Stimulated activated naive CD8-positive, alpha-beta T cell treated with anti-CD3 and anti-CD28 coated beads, Interleukin-15, amount 100 ng/mL, for 72 hours (primary cell): ENCODE results near the gene JKAMP.
"Not testable (repeated sequence)": the region's sequence is repeated elsewhere in the genome, so short reads cannot be mapped to it uniquely, and the experiment has no call there.

Experiments
- ATAC-seq: fragments of 150-1000 bp; cut with Tn5 transposase; 2 replicates; pipeline ENCODE4 v1.10.0; 2021; ENCODE audit warnings: mild to moderate bottlenecking, moderate library complexity
- DNase-seq, 2 donors: peaks; one replicate each; pipeline ENCODE4 v3.0.0; 2021 to 2022
- H3K27ac Mint-ChIP-seq, 2 donors: one replicate each; pipeline ENCODE4 v1.8.0; 2022; ENCODE audit warnings: mild to moderate bottlenecking in 2 of 2, mixed read lengths in 2 of 2, moderate library complexity in 2 of 2
- H3K27me3 Mint-ChIP-seq: one replicate; pipeline ENCODE4 v1.8.0; 2022; ENCODE audit warnings: mixed read lengths
- H3K4me1 Mint-ChIP-seq: one replicate; pipeline ENCODE4 v1.8.0; 2022; ENCODE audit warnings: mild to moderate bottlenecking, mixed read lengths
- H3K4me3 Mint-ChIP-seq, 2 donors: one replicate each; pipeline ENCODE4 v1.8.0; 2022; ENCODE audit warnings: mild to moderate bottlenecking in 2 of 2, mixed read lengths in 2 of 2, moderate library complexity in 1 of 2
- H3K9me3 Mint-ChIP-seq, 2 donors: one replicate each; pipeline ENCODE4 v1.8.0; 2022; ENCODE audit warnings: mixed read lengths in 2 of 2

JKAMP gene

GRCh38 chr14:59483819-59484638 is at the start of gene JKAMP, which contains the start of gene L3HYPDH:
Gene JKAMP (plus strand): TSS chr14:59484517. CDS start chr14:59484590, 73 bp downstream.
Gene L3HYPDH (minus strand): TSS chr14:59484408. CDS start chr14:59484316, 92 bp downstream.
- peak; percentile 96 for ATAC-seq
- peaks cover 51% of the 10 kb centered on the region for H3K4me1 Mint-ChIP-seq

GRCh38 chr14:59435101-59435500 is 49.2 kb upstream of the JKAMP start:
- H3K27me3 Mint-ChIP-seq, result no peaks in the 10 kb centered on the region
- H3K27ac Mint-ChIP-seq, result no peak overlapping the region
- H3K4me3 Mint-ChIP-seq, result no peak overlapping the region
- ATAC-seq (no peak), DNase-seq (no peak)
- H3K4me1 Mint-ChIP-seq, result no peaks in the 10 kb centered on the region
- no peaks in the 10 kb centered on the region for H3K9me3 Mint-ChIP-seq

More at GRCh38 chr14:59483819-59484638, at the start of gene JKAMP, which contains the start of gene L3HYPDH:
- peak; percentile 95 to 97 for DNase-seq
- no peaks in the 10 kb centered on the region for H3K9me3 Mint-ChIP-seq
- peak within 1 kb of the TSS; percentile 76 to 89 for H3K27ac Mint-ChIP-seq
- H3K27me3 Mint-ChIP-seq, result no peaks in the 10 kb centered on the region
- H3K4me3 Mint-ChIP-seq, result peak within 1 kb of the TSS; percentile 88

- DNase-seq (no peak), ATAC-seq (no peak)
- no peak overlapping the region for H3K4me3 Mint-ChIP-seq
- no peaks in the 10 kb centered on the region for H3K4me1 Mint-ChIP-seq
- no peaks in the 10 kb centered on the region for H3K9me3 Mint-ChIP-seq
- H3K27ac Mint-ChIP-seq, result no peak overlapping the region
- no peaks in the 10 kb centered on the region for H3K27me3 Mint-ChIP-seq
Observed at GRCh38 chr14:59435987-59436386, 48.3 kb upstream of the JKAMP start.

- Mint-ChIP-seq H3K27ac (no peak overlapping the region), H3K4me3 (no peak overlapping the region), H3K4me1 (no peaks in the 10 kb centered on the region), H3K9me3 (no peaks in the 10 kb centered on the region), H3K27me3 (no peaks in the 10 kb centered on the region)
- ATAC-seq (no peak), DNase-seq (no peak)
Observed at GRCh38 chr14:59438195-59438647, 46.1 kb upstream of the JKAMP start.

GRCh38 chr14:59439256-59439965 is 44.9 kb upstream of the JKAMP start:
- Mint-ChIP-seq H3K4me1 (no peaks in the 10 kb centered on the region), H3K27me3 (no peaks in the 10 kb centered on the region)
- DNase-seq, result no peak

GRCh38 chr14:59448673-59449072 is 35.6 kb upstream of the JKAMP start:
- DNase-seq, H3K9me3 Mint-ChIP-seq, H3K4me3 Mint-ChIP-seq, ATAC-seq, H3K27ac Mint-ChIP-seq, H3K4me1 Mint-ChIP-seq, H3K27me3 Mint-ChIP-seq: not testable (repeated sequence)

More at GRCh38 chr14:59439256-59439965, 44.9 kb upstream of the JKAMP start:
- ATAC-seq, result no peak
- H3K9me3 Mint-ChIP-seq, result no peaks in the 10 kb centered on the region
- no peak overlapping the region for H3K27ac Mint-ChIP-seq
- H3K4me3 Mint-ChIP-seq, result no peak overlapping the region

GRCh38 chr14:59450716-59451115 is 33.6 kb upstream of the JKAMP start:
- ATAC-seq (no peak), DNase-seq (no peak)
- Mint-ChIP-seq H3K9me3 (no peaks in the 10 kb centered on the region), H3K4me3 (no peak overlapping the region), H3K27me3 (no peaks in the 10 kb centered on the region), H3K4me1 (no peaks in the 10 kb centered on the region), H3K27ac (no peak overlapping the region)

GRCh38 chr14:59451849-59452248 is 32.5 kb upstream of the JKAMP start:
- Mint-ChIP-seq H3K4me3 (no peak overlapping the region), H3K27ac (no peak overlapping the region), H3K27me3 (no peaks in the 10 kb centered on the region), H3K4me1 (no peaks in the 10 kb centered on the region), H3K9me3 (no peaks in the 10 kb centered on the region)
- DNase-seq (no peak), ATAC-seq (no peak)

- DNase-seq, result no peak
- no peak for ATAC-seq
- Mint-ChIP-seq H3K4me1 (no peaks in the 10 kb centered on the region), H3K27me3 (no peaks in the 10 kb centered on the region), H3K9me3 (no peaks in the 10 kb centered on the region), H3K27ac (no peak overlapping the region), H3K4me3 (no peak overlapping the region)
Observed at GRCh38 chr14:59454139-59454538, 30.2 kb upstream of the JKAMP start.

GRCh38 chr14:59455411-59455810 is 28.9 kb upstream of the JKAMP start:
- ATAC-seq (no peak), DNase-seq (no peak)
- H3K27me3 Mint-ChIP-seq, result no peaks in the 10 kb centered on the region
- no peak overlapping the region for H3K27ac Mint-ChIP-seq
- no peaks in the 10 kb centered on the region for H3K9me3 Mint-ChIP-seq
- H3K4me1 Mint-ChIP-seq, result no peaks in the 10 kb centered on the region
- no peak overlapping the region for H3K4me3 Mint-ChIP-seq

GRCh38 chr14:59458486-59458885 is 25.8 kb upstream of the JKAMP start:
- Mint-ChIP-seq H3K27ac (peak overlapping the region in 1 of 2 donors; percentile 54), H3K4me3 (no peak overlapping the region), H3K9me3 (no peaks in the 10 kb centered on the region), H3K27me3 (peaks cover 9% of the 10 kb centered on the region), H3K4me1 (no peaks in the 10 kb centered on the region)
- DNase-seq (no peak), ATAC-seq (no peak)

- Mint-ChIP-seq H3K27ac (no peak overlapping the region), H3K4me3 (no peak overlapping the region)
- ATAC-seq, result no peak
Observed at GRCh38 chr14:59460378-59460777, 23.9 kb upstream of the JKAMP start.

GRCh38 chr14:59461891-59462290 is 22.4 kb upstream of the JKAMP start:
- no peak overlapping the region for H3K4me3 Mint-ChIP-seq
- H3K9me3 Mint-ChIP-seq, result no peaks in the 10 kb centered on the region
- ATAC-seq (no peak), DNase-seq (no peak)
- H3K27me3 Mint-ChIP-seq, result peaks cover 9% of the 10 kb centered on the region
- H3K27ac Mint-ChIP-seq, result no peak overlapping the region
- peaks cover 9% of the 10 kb centered on the region for H3K4me1 Mint-ChIP-seq

More at GRCh38 chr14:59460378-59460777, 23.9 kb upstream of the JKAMP start:
- Mint-ChIP-seq H3K9me3 (no peaks in the 10 kb centered on the region), H3K27me3 (peaks cover 9% of the 10 kb centered on the region), H3K4me1 (peaks cover 9% of the 10 kb centered on the region)
- no peak for DNase-seq

GRCh38 chr14:59463787-59464485 is 20.4 kb upstream of the JKAMP start:
- peak; percentile 48 to 56 for DNase-seq

GRCh38 chr14:59464486-59465315 is 19.6 kb upstream of the JKAMP start:
- Mint-ChIP-seq H3K4me1 (peaks cover 9% of the 10 kb centered on the region), H3K4me3 (peak overlapping the region; percentile 89 to 92), H3K9me3 (no peaks in the 10 kb centered on the region), H3K27me3 (peaks cover 9% of the 10 kb centered on the region), H3K27ac (peak overlapping the region in 1 of 2 donors; percentile 44)
- DNase-seq (peak; percentile 52 to 59), ATAC-seq (peak; percentile 81)

More at GRCh38 chr14:59463787-59464485, 20.4 kb upstream of the JKAMP start:
- ATAC-seq, result peak; percentile 58
- Mint-ChIP-seq H3K27ac (peak overlapping the region in 1 of 2 donors; percentile 78), H3K4me1 (peaks cover 9% of the 10 kb centered on the region), H3K9me3 (no peaks in the 10 kb centered on the region), H3K27me3 (peaks cover 9% of the 10 kb centered on the region), H3K4me3 (peak overlapping the region; percentile 89 to 92)
